M059J (cell line): ENCODE measurements around the gene C12orf57. TPM values are rescaled to one million over a fixed set of nuclear protein-coding genes. Genes with fewer than 3 reads are reported as not detected.

ENCODE experiments used
- total RNA-seq: library from RNA; depleted of rRNA; stranded (reverse); fragments of >200 nt; shearing (Covaris generic); gene quantifications from 2 replicates; pipeline ENCODE4 v1.2.3, GENCODE V29; 2014; rRNA removed

The C12orf57 gene
- total RNA-seq, 1 experiment from 2014 or later: 192 TPM

Other genes starting within 250 kb of the C12orf57 start
- 0.12 TPM in 1 of 2 replicates, not detected in the other for gene PIANP, start 243.2 kb upstream of the C12orf57 start, total RNA-seq
- gene COPS7A, start 220.0 kb upstream of the C12orf57 start, total RNA-seq: 60.2 and 66.0 TPM in 2 replicates
- 274 and 278 TPM in 2 replicates for gene MLF2, start 190.9 kb upstream of the C12orf57 start, total RNA-seq
- 136 and 216 TPM in 2 replicates for gene PTMS, start 177.7 kb upstream of the C12orf57 start, total RNA-seq
- gene LAG3, start 171.5 kb upstream of the C12orf57 start, total RNA-seq: not detected in 2 replicates
- gene CD4, start 154.5 kb upstream of the C12orf57 start, total RNA-seq: not detected in 2 replicates
- gene GPR162, start 122.2 kb upstream of the C12orf57 start, total RNA-seq: 2.1 TPM in 1 of 2 replicates, not detected in the other
- gene P3H3, start 115.6 kb upstream of the C12orf57 start, total RNA-seq: 18.8 and 34.4 TPM in 2 replicates
- gene GNB3, start 103.1 kb upstream of the C12orf57 start, total RNA-seq: 0.57 TPM in 1 of 2 replicates, not detected in the other
- gene CDCA3, start 92.7 kb upstream of the C12orf57 start, total RNA-seq: 123 and 126 TPM in 2 replicates
- 47.3 and 79.3 TPM in 2 replicates for gene USP5, start 91.9 kb upstream of the C12orf57 start, total RNA-seq
- 1,942 and 2,129 TPM in 2 replicates for gene TPI1, start 76.5 kb upstream of the C12orf57 start, total RNA-seq
- 6.1 and 7.7 TPM in 2 replicates for gene SPSB2, start 70.7 kb upstream of the C12orf57 start, total RNA-seq
- gene LRRC23, start 39.2 kb upstream of the C12orf57 start, total RNA-seq: 3.6 and 11.0 TPM in 2 replicates
- 29.1 and 30.0 TPM in 2 replicates for gene ENO2, start 29.4 kb upstream of the C12orf57 start, total RNA-seq
- gene ATN1, start 16.1 kb upstream of the C12orf57 start, total RNA-seq: 3.9 and 25.0 TPM in 2 replicates
- gene RNU7-1, start 206 bp upstream of the C12orf57 start, total RNA-seq: not detected in 2 replicates
- 0.39 and 0.98 TPM in 2 replicates for gene PTPN6, start 7.3 kb downstream of the C12orf57 start, total RNA-seq
- 203 and 222 TPM in 2 replicates for gene PHB2, start 26.6 kb downstream of the C12orf57 start, total RNA-seq
- 42.9 and 52.9 TPM in 2 replicates for gene EMG1, start 26.9 kb downstream of the C12orf57 start, total RNA-seq
- 26.1 and 26.7 TPM in 2 replicates for gene LPCAT3, start 74.5 kb downstream of the C12orf57 start, total RNA-seq
- gene C1S, start 116.7 kb downstream of the C12orf57 start, total RNA-seq: 59.0 and 68.3 TPM in 2 replicates
- gene C1R, start 148.4 kb downstream of the C12orf57 start, total RNA-seq: 88.8 and 112 TPM in 2 replicates
- 14.3 and 22.1 TPM in 2 replicates for gene C1RL, start 165.2 kb downstream of the C12orf57 start, total RNA-seq
- gene RBP5, start 184.9 kb downstream of the C12orf57 start, total RNA-seq: not detected in 2 replicates
- gene CLSTN3, start 186.3 kb downstream of the C12orf57 start, total RNA-seq: 7.7 and 29.7 TPM in 2 replicates
- 13.9 and 18.0 TPM in 2 replicates for gene PEX5, start 245.7 kb downstream of the C12orf57 start, total RNA-seq